Measurements from ENCODE around the gene LMF1.

Gene LMF1

DNA sequence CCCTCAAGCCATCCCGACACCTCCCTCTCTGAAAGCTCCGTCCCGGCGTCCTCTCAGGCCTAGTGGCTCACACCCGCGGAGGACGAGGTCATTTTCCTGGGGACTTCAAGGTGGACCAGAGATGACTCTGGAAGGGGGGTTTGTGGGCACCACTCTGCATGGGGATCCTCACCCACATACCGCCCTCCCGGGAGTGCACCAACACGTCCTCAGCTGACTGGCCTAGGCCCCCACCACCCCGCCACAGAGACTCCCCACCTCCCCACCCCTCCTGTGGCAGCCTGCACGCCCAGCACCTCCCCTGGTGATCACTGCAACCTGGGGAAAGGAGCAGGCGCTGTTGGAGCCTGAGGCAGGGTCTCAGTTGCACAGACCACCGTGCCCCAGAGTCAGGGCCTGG, 8.4 kb upstream of the LMF1 start:
- Histone ChIP-seq H3K27me3 (ENCODE audit: low read depth, low read length) (no peaks in the 10 kb centered on the region), H3K4me1 (ENCODE audit: low read length) (no peaks in the 10 kb centered on the region), H3K79me2 (ENCODE audit: low read length) (no peaks in the 10 kb centered on the region), H3K9me3 (ENCODE audit: insufficient read depth, low read length) (no peaks in the 10 kb centered on the region), H3K36me3 (replicated peaks; ENCODE audit: low read depth, low read length) (no peaks in the 10 kb centered on the region), H3K9ac (ENCODE audit: low read length) (no peak overlapping the region), H2AFZ (ENCODE audit: low read depth, low read length) (no peak overlapping the region), H3K4me3 (ENCODE audit: low read length) (no peak overlapping the region), H3K4me2 (ENCODE audit: low read length) (no peak overlapping the region), H3K27ac (ENCODE audit: low read length) (no peak overlapping the region), H4K20me1 (ENCODE audit: insufficient read depth, low read length) (no peaks in the 10 kb centered on the region)
- TF ChIP-seq EZH2phosphoT487 (IDR thresholded peaks at IDR 0.05; ENCODE audit: low read depth) (no peak), CTCF (IDR thresholded peaks at IDR 0.05; ENCODE audit: low read depth, low read length) (no peak)

DNA sequence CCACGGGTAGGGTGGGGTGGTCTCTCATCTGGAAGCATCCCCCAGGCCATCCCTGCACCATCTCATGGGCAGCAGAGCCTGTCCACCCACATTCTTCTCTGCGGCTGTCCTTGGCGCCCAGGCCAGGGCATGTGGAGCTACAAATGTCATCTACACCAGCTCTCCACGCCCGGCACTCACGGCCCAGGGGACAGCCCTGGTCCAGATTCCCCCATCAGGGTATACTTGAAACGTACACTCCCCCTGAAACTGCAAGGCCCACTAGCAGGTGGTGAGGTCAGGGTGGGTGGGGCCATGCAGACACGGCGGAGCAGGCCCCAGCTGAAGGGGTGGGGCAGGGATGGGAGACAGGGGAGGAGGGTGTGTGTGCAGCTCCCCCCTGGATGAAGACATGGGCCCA, 7.6 kb upstream of the LMF1 start:
- no peaks in the 10 kb centered on the region for H3K79me2 ChIP-seq (ENCODE audit: low read length)
- no peak overlapping the region for H3K27ac ChIP-seq (ENCODE audit: low read length)
- H3K4me2 ChIP-seq (ENCODE audit: low read length): no peak overlapping the region
- no peaks in the 10 kb centered on the region for H3K9me3 ChIP-seq (ENCODE audit: insufficient read depth, low read length)
- TF ChIP-seq EZH2phosphoT487 (IDR thresholded peaks at IDR 0.05; ENCODE audit: low read depth) (no peak), CTCF (IDR thresholded peaks at IDR 0.05; ENCODE audit: low read depth, low read length) (no peak)
- no peak overlapping the region for H3K4me3 ChIP-seq (ENCODE audit: low read length)
- H3K9ac ChIP-seq (ENCODE audit: low read length): no peak overlapping the region
- H4K20me1 ChIP-seq (ENCODE audit: insufficient read depth, low read length): no peaks in the 10 kb centered on the region
- no peaks in the 10 kb centered on the region for H3K4me1 ChIP-seq (ENCODE audit: low read length)
- H3K27me3 ChIP-seq (ENCODE audit: low read depth, low read length): no peaks in the 10 kb centered on the region
- H3K36me3 ChIP-seq (replicated peaks; ENCODE audit: low read depth, low read length): no peaks in the 10 kb centered on the region
- H2AFZ ChIP-seq (ENCODE audit: low read depth, low read length): no peak overlapping the region

DNA sequence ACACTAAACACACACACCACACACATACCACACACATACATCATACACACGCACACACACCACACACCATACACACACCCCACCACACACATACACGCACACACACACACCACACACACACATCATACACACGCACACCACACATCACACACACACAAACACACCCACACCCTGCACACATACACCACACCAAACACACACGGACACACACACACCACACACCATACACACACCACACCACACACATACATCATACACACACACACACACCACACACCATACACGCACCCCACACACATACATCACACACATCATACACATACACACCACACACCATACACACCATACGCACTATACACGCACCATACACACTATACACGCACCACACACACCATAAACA, 7.1 kb upstream of the LMF1 start:
- no peak overlapping the region for H3K4me3 ChIP-seq (ENCODE audit: low read length)

GRCh38 chr16:977081-977701, 6.4 kb upstream of the LMF1 start:
- Histone ChIP-seq H3K27ac (ENCODE audit: low read length) (no peak overlapping the region), H3K27me3 (ENCODE audit: low read depth, low read length) (no peaks in the 10 kb centered on the region), H3K4me3 (ENCODE audit: low read length) (no peak overlapping the region), H2AFZ (ENCODE audit: low read depth, low read length) (no peak overlapping the region), H3K79me2 (ENCODE audit: low read length) (no peaks in the 10 kb centered on the region), H3K4me1 (ENCODE audit: low read length) (no peaks in the 10 kb centered on the region), H3K36me3 (replicated peaks; ENCODE audit: low read depth, low read length) (no peaks in the 10 kb centered on the region), H4K20me1 (ENCODE audit: insufficient read depth, low read length) (no peaks in the 10 kb centered on the region), H3K4me2 (ENCODE audit: low read length) (no peak overlapping the region), H3K9me3 (ENCODE audit: insufficient read depth, low read length) (no peaks in the 10 kb centered on the region), H3K9ac (ENCODE audit: low read length) (no peak overlapping the region)
- TF ChIP-seq EZH2phosphoT487 (IDR thresholded peaks at IDR 0.05; ENCODE audit: low read depth) (no peak), CTCF (IDR thresholded peaks at IDR 0.05; ENCODE audit: low read depth, low read length) (no peak)

More for the DNA sequence above, 7.1 kb upstream of the LMF1 start:
- Histone ChIP-seq H3K36me3 (replicated peaks; ENCODE audit: low read depth, low read length) (no peaks in the 10 kb centered on the region), H3K79me2 (ENCODE audit: low read length) (no peaks in the 10 kb centered on the region), H2AFZ (ENCODE audit: low read depth, low read length) (no peak overlapping the region), H3K27me3 (ENCODE audit: low read depth, low read length) (no peaks in the 10 kb centered on the region), H3K4me2 (ENCODE audit: low read length) (no peak overlapping the region), H3K9me3 (ENCODE audit: insufficient read depth, low read length) (no peaks in the 10 kb centered on the region), H3K4me1 (ENCODE audit: low read length) (no peaks in the 10 kb centered on the region), H4K20me1 (ENCODE audit: insufficient read depth, low read length) (no peaks in the 10 kb centered on the region), H3K9ac (ENCODE audit: low read length) (no peak overlapping the region), H3K27ac (ENCODE audit: low read length) (no peak overlapping the region)
- TF ChIP-seq EZH2phosphoT487 (IDR thresholded peaks at IDR 0.05; ENCODE audit: low read depth) (no peak), CTCF (IDR thresholded peaks at IDR 0.05; ENCODE audit: low read depth, low read length) (no peak)
